Mucosa of descending colon (tissue), 3 donors: Measurements from ENCODE around the gene NLK. TPM values are rescaled to one million over a fixed set of nuclear protein-coding genes. Genes with fewer than 3 reads are reported as not detected.

Experiments
- ATAC-seq: fragments of 200-7000 bp; cut with Tn5 transposase; one replicate; pipeline ENCODE4 v1.9.1; 2020; ENCODE audit warnings: mild to moderate bottlenecking, moderate library complexity
- DNase-seq, 3 donors: peaks; one replicate each; pipeline ENCODE4 v3.0.0-alpha.2; 2020
- H3K36me3 ChIP-seq: fragments of 200-600 bp; one replicate; pipeline ENCODE4 v1.8.0; 2021; ENCODE audit warnings: low read depth, mild to moderate bottlenecking
- H3K4me1 ChIP-seq: fragments of 200-600 bp; one replicate; pipeline ENCODE4 v1.8.0; 2021; ENCODE audit warnings: low read depth, mild to moderate bottlenecking
- H3K4me3 ChIP-seq: fragments of 200-600 bp; one replicate; pipeline ENCODE4 v1.8.0; 2021; ENCODE audit warnings: mild to moderate bottlenecking
- H3K9me3 ChIP-seq: fragments of 200-600 bp; one replicate; pipeline ENCODE4 v1.8.0; 2021; ENCODE audit warnings: mild to moderate bottlenecking
- CTCF ChIP-seq: fragments of 200-600 bp; IDR thresholded peaks from one replicate; pipeline ENCODE4 v1.8.0; 2022; ENCODE audit warnings: antibody characterized with exemption, mild to moderate bottlenecking
- intact Hi-C, 2 donors: fragments of 100-400 bp; cut with DNase I in 1 of 2; cut with micrococcal nuclease in 1 of 2; formaldehyde crosslinking; loops; one replicate each; pipeline versions ENCODE4 v1.11.0 to v1.11.1; 2022; cut with DNase I, micrococcal nuclease
- total RNA-seq, 3 donors: library from RNA; stranded (reverse); fragmentation: NEBNext Ultra II Directional in 2 of 3; extraction: Animal tissue kit (Norgen Biotek cat#: 25700) in 2 of 3; gene quantifications; one replicate each; pipeline versions ENCODE4 v1.2.1 to v1.2.4, GENCODE V29; 2021 to 2023
- donor health status: DM: no; HTN: no; CAD: no; lungs with moderate emphysema.
- donor health status: DM: no; HTN: no; CAD: no.
- donor health status: DM: no; HTN: yes; CAD: no.

The NLK gene
- total RNA-seq, 3 donors from 2014 or later: 20.4 to 24.1 (median 21.0) TPM

DNA sequence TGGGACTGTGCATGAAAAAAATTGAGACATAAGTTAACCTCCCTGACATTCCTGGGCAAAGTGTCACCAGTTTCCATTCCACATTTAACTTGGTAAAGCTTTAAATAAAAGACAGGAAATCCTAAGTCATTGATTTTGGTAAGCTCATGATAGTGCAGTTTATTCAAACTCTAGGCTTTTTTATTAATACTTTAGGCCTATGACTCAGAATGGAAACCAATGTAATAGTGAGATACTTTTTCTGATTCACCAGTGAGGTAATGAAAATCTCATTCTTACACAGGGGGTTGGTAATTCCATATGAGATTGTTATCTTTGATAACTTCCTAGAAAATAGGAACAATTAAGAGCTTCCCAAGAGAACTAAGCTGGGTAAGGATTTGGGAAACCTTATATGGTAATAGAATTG is 91.1 kb downstream of the NLK start:
- Histone ChIP-seq H3K4me1 (no peaks in the 10 kb centered on the region), H3K4me3 (no peak overlapping the region), H3K36me3 (no peaks in the 10 kb centered on the region), H3K9me3 (no peaks in the 10 kb centered on the region)
- ATAC-seq (no peak), DNase-seq (no peak)
- TF ChIP-seq CTCF: no peak
- intact Hi-C loops: no loop called here

DNA sequence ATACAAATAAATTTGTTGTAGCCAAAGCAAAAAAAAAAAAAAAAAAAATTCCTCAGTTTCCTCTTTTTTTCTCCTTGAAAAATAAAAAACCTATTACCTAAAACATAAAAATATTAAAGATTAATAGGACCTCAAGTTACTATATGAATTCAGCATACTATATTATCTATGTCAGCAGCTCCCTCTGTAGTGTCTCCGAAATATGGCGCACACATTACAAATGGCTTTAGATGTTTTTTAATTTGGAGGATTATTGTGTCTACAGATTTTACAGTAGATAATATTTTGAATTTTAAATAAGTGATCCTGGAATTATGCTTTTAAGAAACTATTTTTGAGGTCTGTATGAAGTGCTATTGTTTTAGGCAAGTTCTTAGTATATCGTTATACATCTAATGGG is 94.4 kb downstream of the NLK start:
- no peaks in the 10 kb centered on the region for H3K4me1 ChIP-seq
- ATAC-seq (no peak), DNase-seq (no peak)
- no peaks in the 10 kb centered on the region for H3K9me3 ChIP-seq
- H3K36me3 ChIP-seq: no peaks in the 10 kb centered on the region
- TF ChIP-seq CTCF: no peak
- H3K4me3 ChIP-seq: no peak overlapping the region
- intact Hi-C loops: no loop called here

DNA sequence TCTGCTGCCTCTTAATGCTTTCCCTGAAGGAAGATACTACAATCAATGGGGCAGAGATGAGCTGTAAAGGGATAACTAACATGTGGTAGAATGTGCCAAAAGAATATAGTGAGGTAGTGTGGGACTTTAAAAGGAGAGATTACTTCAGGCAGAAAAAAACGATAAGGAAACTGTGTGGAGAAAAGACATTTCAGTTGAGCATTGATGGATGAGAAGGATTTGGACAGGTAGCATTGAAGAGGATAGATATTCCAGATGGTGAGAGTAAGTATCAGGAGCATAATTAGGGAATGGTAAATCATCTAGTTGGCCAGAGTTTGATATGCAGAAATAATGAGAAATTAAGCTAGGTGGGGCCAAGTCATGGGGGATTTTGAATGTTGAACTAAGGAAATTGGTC is 97.3 kb downstream of the NLK start:
- Histone ChIP-seq H3K4me3 (no peak overlapping the region), H3K9me3 (no peaks in the 10 kb centered on the region), H3K4me1 (no peaks in the 10 kb centered on the region), H3K36me3 (no peaks in the 10 kb centered on the region)
- intact Hi-C loops: no loop called here
- no peak for ATAC-seq
- TF ChIP-seq CTCF: no peak
- DNase-seq: no peak

- no peaks in the 10 kb centered on the region for H3K9me3 ChIP-seq
- ATAC-seq (no peak), DNase-seq (no peak)
- no peak for TF ChIP-seq CTCF
- intact Hi-C loops: no loop called here
- H3K4me1 ChIP-seq: no peaks in the 10 kb centered on the region
- H3K4me3 ChIP-seq: no peak overlapping the region
- H3K36me3 ChIP-seq: no peaks in the 10 kb centered on the region
These were observed 98.8 kb downstream of the NLK start for GRCh38 chr17:28141313-28141712.

DNA sequence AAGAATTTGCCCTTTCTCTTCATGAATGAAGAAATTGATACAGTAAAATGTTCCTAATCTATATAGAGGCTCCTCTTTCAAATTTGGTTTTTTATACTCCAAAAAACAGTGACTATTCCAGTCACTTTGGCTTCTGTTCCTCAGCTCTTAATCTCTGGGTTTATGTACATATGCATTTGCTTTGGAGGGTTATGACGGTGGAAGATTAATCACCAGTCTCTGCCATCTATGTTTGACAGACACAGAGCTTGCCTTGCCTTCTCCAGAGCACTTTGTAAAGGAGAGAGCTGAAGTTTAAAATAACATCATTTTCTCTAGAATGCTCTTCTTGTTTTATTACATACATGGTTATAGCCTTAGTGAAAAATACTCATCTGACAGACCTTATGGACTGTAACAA is 99.3 kb downstream of the NLK start:
- H3K4me3 ChIP-seq: no peak overlapping the region
- intact Hi-C loops: no loop called here
- no peak for TF ChIP-seq CTCF
- no peak for ATAC-seq
- DNase-seq: no peak
- no peaks in the 10 kb centered on the region for H3K36me3 ChIP-seq
- H3K9me3 ChIP-seq: no peaks in the 10 kb centered on the region
- no peaks in the 10 kb centered on the region for H3K4me1 ChIP-seq

DNA sequence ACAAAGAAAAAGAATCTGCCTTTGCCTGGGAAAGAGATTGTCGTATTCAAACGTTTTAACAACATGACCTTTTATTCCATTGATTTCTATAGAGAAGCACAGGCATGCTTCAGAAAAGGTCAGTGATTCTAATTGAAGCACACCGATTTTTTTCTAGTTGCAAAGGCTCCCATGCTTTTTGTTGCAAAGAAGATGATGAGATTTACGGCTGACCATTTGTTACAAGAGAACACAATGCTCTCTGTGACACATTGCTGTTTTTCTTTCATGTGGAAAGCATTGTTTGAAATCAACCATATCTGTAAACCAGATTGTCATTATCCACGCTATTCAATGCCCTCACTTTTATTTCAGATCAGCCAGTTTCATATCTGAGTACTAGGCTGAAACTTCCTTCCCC is 99.8 kb downstream of the NLK start:
- no peak for DNase-seq
- H3K4me1 ChIP-seq: no peaks in the 10 kb centered on the region
- ATAC-seq: no peak
- TF ChIP-seq CTCF: no peak
- H3K9me3 ChIP-seq: no peaks in the 10 kb centered on the region
- H3K4me3 ChIP-seq: no peak overlapping the region
- H3K36me3 ChIP-seq: no peaks in the 10 kb centered on the region
- intact Hi-C loops: no loop called here
